ENCODE measurements around the gene ITGB1BP1. TPM values are rescaled to one million over a fixed set of nuclear protein-coding genes. Genes with fewer than 3 reads are reported as not detected.
A peak's percentile ranks its signal among the peaks of the same experiment; 100 is the strongest.

ITGB1BP1 gene
- polyA plus RNA-seq, 1 of the 3 experiments (the other 2 are of a cell fraction), result 56.6 TPM

DNA sequence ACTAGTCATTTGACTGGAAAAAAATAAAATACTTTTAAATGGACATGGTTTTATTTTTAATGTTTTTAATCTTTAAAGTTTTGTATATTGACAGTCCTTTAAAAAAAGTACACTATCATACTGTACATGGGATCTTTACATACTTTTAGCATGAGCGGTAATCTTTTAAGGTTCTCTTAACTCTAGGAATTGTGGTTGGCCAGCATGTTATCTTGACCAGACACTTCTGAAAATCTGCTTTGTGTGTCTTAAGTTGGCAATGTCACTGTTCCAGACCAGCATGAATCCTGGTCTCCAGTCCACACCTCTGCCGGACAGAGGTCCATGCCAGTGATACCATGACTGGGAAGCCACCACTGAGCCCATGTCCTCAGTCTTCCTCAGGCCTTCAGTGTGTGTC is 17.7 kb downstream of the ITGB1BP1 start (continued):
- TF ChIP-seq CHD2 (IDR thresholded peaks at IDR 0.05; ENCODE audit: low read length, partially characterized antibody) (no peak), RFX5 (IDR thresholded peaks at IDR 0.05; ENCODE audit: low read length) (no peak), YY1 (IDR thresholded peaks at IDR 0.05; ENCODE audit: low read depth) (no peak), POLR2AphosphoS5 (IDR thresholded peaks at IDR 0.05; ENCODE audit: low read depth, low read length) (no peak), FOSL2 (IDR thresholded peaks at IDR 0.05; ENCODE audit: borderline replicate concordance, low read depth) (no peak), FOXM1 (IDR thresholded peaks at IDR 0.05; ENCODE audit: low read depth) (no peak)
- TF ChIP-seq, protein P1, sequence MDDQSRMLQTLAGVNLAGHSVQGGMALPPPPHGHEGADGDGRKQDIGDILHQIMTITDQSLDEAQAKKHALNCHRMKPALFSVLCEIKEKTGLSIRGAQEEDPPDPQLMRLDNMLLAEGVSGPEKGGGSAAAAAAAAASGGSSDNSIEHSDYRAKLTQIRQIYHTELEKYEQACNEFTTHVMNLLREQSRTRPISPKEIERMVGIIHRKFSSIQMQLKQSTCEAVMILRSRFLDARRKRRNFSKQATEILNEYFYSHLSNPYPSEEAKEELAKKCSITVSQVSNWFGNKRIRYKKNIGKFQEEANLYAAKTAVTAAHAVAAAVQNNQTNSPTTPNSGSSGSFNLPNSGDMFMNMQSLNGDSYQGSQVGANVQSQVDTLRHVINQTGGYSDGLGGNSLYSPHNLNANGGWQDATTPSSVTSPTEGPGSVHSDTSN (IDR thresholded peaks at IDR 0.05), result no peak
- TF ChIP-seq, protein P2, sequence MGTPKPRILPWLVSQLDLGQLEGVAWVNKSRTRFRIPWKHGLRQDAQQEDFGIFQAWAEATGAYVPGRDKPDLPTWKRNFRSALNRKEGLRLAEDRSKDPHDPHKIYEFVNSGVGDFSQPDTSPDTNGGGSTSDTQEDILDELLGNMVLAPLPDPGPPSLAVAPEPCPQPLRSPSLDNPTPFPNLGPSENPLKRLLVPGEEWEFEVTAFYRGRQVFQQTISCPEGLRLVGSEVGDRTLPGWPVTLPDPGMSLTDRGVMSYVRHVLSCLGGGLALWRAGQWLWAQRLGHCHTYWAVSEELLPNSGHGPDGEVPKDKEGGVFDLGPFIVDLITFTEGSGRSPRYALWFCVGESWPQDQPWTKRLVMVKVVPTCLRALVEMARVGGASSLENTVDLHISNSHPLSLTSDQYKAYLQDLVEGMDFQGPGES (IDR thresholded peaks at IDR 0.05; ENCODE audit: low read depth, low read length), result no peak

DNA sequence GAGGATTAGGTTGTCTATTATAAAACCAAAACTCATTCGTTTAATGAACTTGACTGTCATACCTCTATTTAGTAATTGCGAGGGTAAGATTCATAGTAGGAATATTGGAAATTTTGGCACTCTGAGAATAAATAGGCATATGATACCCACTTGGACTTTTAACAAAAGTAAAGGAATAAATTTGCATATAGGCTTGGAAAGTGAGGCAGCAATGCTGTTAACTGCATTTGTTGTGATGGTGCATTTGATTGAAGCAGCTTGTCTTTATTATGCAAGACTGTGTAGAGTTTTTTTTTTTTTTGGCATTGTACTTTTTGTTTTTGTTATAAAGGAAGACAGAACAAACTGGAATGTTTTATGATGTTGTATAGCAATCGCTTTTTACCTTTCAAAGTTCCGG is 18.9 kb downstream of the ITGB1BP1 start:
- ChIA-PET CTCF (interaction anchor here (1.2 kb wide), 1 partner anchor 265 kb away, joined by 4 read pairs; no protein-coding TSS in a partner anchor), POLR2A (no interaction called here)
- no peaks in the 10 kb centered on the region for H3K9me3 ChIP-seq
- peaks cover 0 to 3% of the 10 kb centered on the region in 2 experiments; a peak in 2 of 4 replicates for H3K4me1 ChIP-seq (ENCODE audit: control insufficient read depth in 1 of 2, insufficient read depth in 2 of 2, low read depth in 1 of 2, low read length in 1 of 2)
- H3F3A ChIP-seq (replicated peaks; ENCODE audit: insufficient read depth), result peaks cover 47% of the 10 kb centered on the region
- H3K27me3 ChIP-seq (ENCODE audit: insufficient read depth), result no peaks in the 10 kb centered on the region
- H3K9ac ChIP-seq, result no peak overlapping the region
- H4K20me1 ChIP-seq (ENCODE audit: insufficient read depth), result peaks cover 10% of the 10 kb centered on the region
- DNase-seq, result no peak
- no peaks in the 10 kb centered on the region for H3K9me2 ChIP-seq
- 93% methylated on average over 4 of the region's 4 CpGs for WGBS (ENCODE audit: low lambda C conversion rate)
- peak overlapping the region; percentile 15 to 43; a peak in 3 of 4 replicates for H3K27ac ChIP-seq (ENCODE audit: low read depth in 2 of 2, low read length in 1 of 2)
- H3K36me3 ChIP-seq (replicated peaks in 1 of 2; ENCODE audit: control insufficient read depth in 1 of 2, insufficient read depth in 2 of 2, low read length in 1 of 2), result peaks cover 45 to 83% of the 10 kb centered on the region in 2 experiments
- no peak overlapping the region for H3K4me2 ChIP-seq
- H2AFZ ChIP-seq (ENCODE audit: low read depth), result no peak overlapping the region
- no peak for TF ChIP-seq RCOR1 (IDR thresholded peaks at IDR 0.05; ENCODE audit: low read length)
- TF ChIP-seq FOXM1 (IDR thresholded peaks at IDR 0.05; ENCODE audit: low read depth), result no peak
- TF ChIP-seq, protein P3, sequence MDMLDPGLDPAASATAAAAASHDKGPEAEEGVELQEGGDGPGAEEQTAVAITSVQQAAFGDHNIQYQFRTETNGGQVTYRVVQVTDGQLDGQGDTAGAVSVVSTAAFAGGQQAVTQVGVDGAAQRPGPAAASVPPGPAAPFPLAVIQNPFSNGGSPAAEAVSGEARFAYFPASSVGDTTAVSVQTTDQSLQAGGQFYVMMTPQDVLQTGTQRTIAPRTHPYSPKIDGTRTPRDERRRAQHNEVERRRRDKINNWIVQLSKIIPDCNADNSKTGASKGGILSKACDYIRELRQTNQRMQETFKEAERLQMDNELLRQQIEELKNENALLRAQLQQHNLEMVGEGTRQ (IDR thresholded peaks at IDR 0.05; ENCODE audit: borderline replicate concordance, low read depth, low read length), result no peak
- TF ChIP-seq, protein P4, sequence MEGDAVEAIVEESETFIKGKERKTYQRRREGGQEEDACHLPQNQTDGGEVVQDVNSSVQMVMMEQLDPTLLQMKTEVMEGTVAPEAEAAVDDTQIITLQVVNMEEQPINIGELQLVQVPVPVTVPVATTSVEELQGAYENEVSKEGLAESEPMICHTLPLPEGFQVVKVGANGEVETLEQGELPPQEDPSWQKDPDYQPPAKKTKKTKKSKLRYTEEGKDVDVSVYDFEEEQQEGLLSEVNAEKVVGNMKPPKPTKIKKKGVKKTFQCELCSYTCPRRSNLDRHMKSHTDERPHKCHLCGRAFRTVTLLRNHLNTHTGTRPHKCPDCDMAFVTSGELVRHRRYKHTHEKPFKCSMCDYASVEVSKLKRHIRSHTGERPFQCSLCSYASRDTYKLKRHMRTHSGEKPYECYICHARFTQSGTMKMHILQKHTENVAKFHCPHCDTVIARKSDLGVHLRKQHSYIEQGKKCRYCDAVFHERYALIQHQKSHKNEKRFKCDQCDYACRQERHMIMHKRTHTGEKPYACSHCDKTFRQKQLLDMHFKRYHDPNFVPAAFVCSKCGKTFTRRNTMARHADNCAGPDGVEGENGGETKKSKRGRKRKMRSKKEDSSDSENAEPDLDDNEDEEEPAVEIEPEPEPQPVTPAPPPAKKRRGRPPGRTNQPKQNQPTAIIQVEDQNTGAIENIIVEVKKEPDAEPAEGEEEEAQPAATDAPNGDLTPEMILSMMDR (IDR thresholded peaks at IDR 0.05), result no peak
- TF ChIP-seq MEF2A (IDR thresholded peaks at IDR 0.05; ENCODE audit: borderline replicate concordance, low read depth), result no peak
- TF ChIP-seq, protein P5, sequence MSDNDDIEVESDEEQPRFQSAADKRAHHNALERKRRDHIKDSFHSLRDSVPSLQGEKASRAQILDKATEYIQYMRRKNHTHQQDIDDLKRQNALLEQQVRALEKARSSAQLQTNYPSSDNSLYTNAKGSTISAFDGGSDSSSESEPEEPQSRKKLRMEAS (IDR thresholded peaks at IDR 0.05; ENCODE audit: low read depth), result no peak
- no peak for TF ChIP-seq FOXJ3 (CRISPR knock-in tag; IDR thresholded peaks at IDR 0.05)
- no peak for TF ChIP-seq FOSL2 (IDR thresholded peaks at IDR 0.05; ENCODE audit: borderline replicate concordance, low read depth)
- no peak for TF ChIP-seq RAD21 (IDR thresholded peaks at IDR 0.05; ENCODE audit: low read length)
- no peak for TF ChIP-seq YY1 (IDR thresholded peaks at IDR 0.05; ENCODE audit: low read depth)
- TF ChIP-seq MXI1 (IDR thresholded peaks at IDR 0.05; ENCODE audit: low read depth, low read length), result no peak
- no peak for TF ChIP-seq EP300 (IDR thresholded peaks at IDR 0.05; ENCODE audit: borderline replicate concordance in 1 of 2, low read depth in 1 of 2, low read length in 1 of 2)
- H3K79me2 ChIP-seq (ENCODE audit: insufficient read depth), result no peaks in the 10 kb centered on the region
- H3K4me3 ChIP-seq (ENCODE audit: low read depth in 2 of 2, low read length in 1 of 2), result no peak overlapping the region

All from SK-N-SH (cell line).